HK-2 (cell line): ENCODE measurements around the gene AFF3.
"Not testable (repeated sequence)": the region's sequence is repeated elsewhere in the genome, so short reads cannot be mapped to it uniquely, and the experiment has no call there.

Experiments
- DNase-seq: peaks from one replicate; pipeline ENCODE4 v3.0.0-alpha.2; 2018; ENCODE audit not compliant: unreplicated experiment

Gene AFF3

GRCh38 chr2:99927690-99928207 is 214.6 kb downstream of the AFF3 start:
- DNase-seq, result not testable (repeated sequence)

- DNase-seq, result no peak
Measured at GRCh38 chr2:99926986-99927385, 215.4 kb downstream of the AFF3 start.

- DNase-seq, result no peak
Measured at GRCh38 chr2:99925960-99926359, 216.4 kb downstream of the AFF3 start.

- DNase-seq, result no peak
Measured at GRCh38 chr2:99922664-99923063, 219.7 kb downstream of the AFF3 start.

GRCh38 chr2:99921903-99922302 is 220.5 kb downstream of the AFF3 start:
- no peak for DNase-seq

- DNase-seq, result no peak
Measured at GRCh38 chr2:99918389-99918788, 224.0 kb downstream of the AFF3 start.

- no peak for DNase-seq
Measured at GRCh38 chr2:99915108-99915675, 227.2 kb downstream of the AFF3 start.

- no peak for DNase-seq
Measured at GRCh38 chr2:99911736-99912135, 230.7 kb downstream of the AFF3 start.

GRCh38 chr2:99910902-99911301 is 231.5 kb downstream of the AFF3 start:
- no peak for DNase-seq

- no peak for DNase-seq
Measured at GRCh38 chr2:99905636-99906035, 236.8 kb downstream of the AFF3 start.

GRCh38 chr2:99905025-99905424 is 237.4 kb downstream of the AFF3 start:
- DNase-seq, result no peak

GRCh38 chr2:99903981-99904380 is 238.4 kb downstream of the AFF3 start:
- no peak for DNase-seq

- DNase-seq, result no peak
Measured at GRCh38 chr2:99900556-99900955, 241.8 kb downstream of the AFF3 start.

GRCh38 chr2:99899882-99900281 is 242.5 kb downstream of the AFF3 start:
- no peak for DNase-seq

GRCh38 chr2:99899058-99899855 is 243.1 kb downstream of the AFF3 start:
- DNase-seq, result no peak

- DNase-seq, result no peak
Measured at GRCh38 chr2:99898336-99899048, 243.9 kb downstream of the AFF3 start.

- DNase-seq, result no peak
Measured at GRCh38 chr2:99891428-99891780, 251.0 kb downstream of the AFF3 start.

- DNase-seq, result no peak
Measured at GRCh38 chr2:99890568-99891427, 251.6 kb downstream of the AFF3 start.

GRCh38 chr2:99888617-99889016 is 253.8 kb downstream of the AFF3 start:
- no peak for DNase-seq

GRCh38 chr2:99886418-99886817 is 256.0 kb downstream of the AFF3 start:
- no peak for DNase-seq

- no peak for DNase-seq
Measured at GRCh38 chr2:99883358-99883757, 259.0 kb downstream of the AFF3 start.
